KMS-11 (cell line): Measurements from ENCODE around the gene RIMS1.

Experiments used
- H2AFZ ChIP-seq: fragments of 200-600 bp; sonication (generic); 2 replicates; pipeline ENCODE4 v1.6.1; 2016; ENCODE audit warnings: antibody characterized with exemption, mixed run types, low read depth
- H3K27ac ChIP-seq: fragments of 200-600 bp; sonication (generic); 2 replicates; pipeline ENCODE4 v1.6.1; 2016; ENCODE audit warnings: mild to moderate bottlenecking, mixed run types
- H3K27me3 ChIP-seq: fragments of 200-600 bp; sonication (generic); 2 replicates; pipeline ENCODE4 v1.6.1; 2017; ENCODE audit warnings: mild to moderate bottlenecking, low read depth, mixed run types, moderate library complexity; ENCODE audit not compliant: insufficient read depth
- H3K36me3 ChIP-seq: fragments of 200-600 bp; sonication (generic); 2 replicates; pipeline ENCODE4 v1.6.1; 2017; ENCODE audit warnings: mild to moderate bottlenecking, mixed run types; ENCODE audit not compliant: insufficient read depth
- H3K4me1 ChIP-seq: fragments of 200-600 bp; sonication (generic); 2 replicates; pipeline ENCODE4 v1.6.1; 2016; ENCODE audit warnings: mild to moderate bottlenecking, low read depth, mixed run types; ENCODE audit not compliant: poor library complexity, severe bottlenecking
- H3K4me2 ChIP-seq: fragments of 200-600 bp; sonication (generic); 2 replicates; pipeline ENCODE4 v1.7.0; 2016; ENCODE audit warnings: mild to moderate bottlenecking, mixed run types
- H3K4me3 ChIP-seq: fragments of 200-600 bp; sonication (generic); IDR thresholded peaks from 2 replicates; pipeline ENCODE4 v1.6.1; 2017; ENCODE audit warnings: low read depth, low read length, mixed read lengths; ENCODE audit not compliant: insufficient read depth
- H3K79me2 ChIP-seq: fragments of 200-600 bp; sonication (generic); 2 replicates; pipeline ENCODE4 v1.6.1; 2016; ENCODE audit warnings: low read depth, mixed run types; ENCODE audit not compliant: insufficient read depth
- H3K9ac ChIP-seq: fragments of 200-600 bp; sonication (generic); 2 replicates; pipeline ENCODE4 v1.6.1; 2016; ENCODE audit warnings: mild to moderate bottlenecking, mixed run types
- H4K20me1 ChIP-seq: fragments of 200-600 bp; sonication (generic); 2 replicates; pipeline ENCODE4 v1.6.1; 2016; ENCODE audit warnings: mild to moderate bottlenecking, mixed run types; ENCODE audit not compliant: insufficient read depth
- TF ChIP-seq, protein P1 (sequence below): fragments of 200-600 bp; sonication (generic); conservative IDR thresholded peaks from 2 replicates; pipeline ENCODE4 v1.6.1; 2017; ENCODE audit warnings: low read depth, mild to moderate bottlenecking, antibody characterized with exemption, low read length, moderate library complexity, mixed read lengths

The RIMS1 gene

DNA sequence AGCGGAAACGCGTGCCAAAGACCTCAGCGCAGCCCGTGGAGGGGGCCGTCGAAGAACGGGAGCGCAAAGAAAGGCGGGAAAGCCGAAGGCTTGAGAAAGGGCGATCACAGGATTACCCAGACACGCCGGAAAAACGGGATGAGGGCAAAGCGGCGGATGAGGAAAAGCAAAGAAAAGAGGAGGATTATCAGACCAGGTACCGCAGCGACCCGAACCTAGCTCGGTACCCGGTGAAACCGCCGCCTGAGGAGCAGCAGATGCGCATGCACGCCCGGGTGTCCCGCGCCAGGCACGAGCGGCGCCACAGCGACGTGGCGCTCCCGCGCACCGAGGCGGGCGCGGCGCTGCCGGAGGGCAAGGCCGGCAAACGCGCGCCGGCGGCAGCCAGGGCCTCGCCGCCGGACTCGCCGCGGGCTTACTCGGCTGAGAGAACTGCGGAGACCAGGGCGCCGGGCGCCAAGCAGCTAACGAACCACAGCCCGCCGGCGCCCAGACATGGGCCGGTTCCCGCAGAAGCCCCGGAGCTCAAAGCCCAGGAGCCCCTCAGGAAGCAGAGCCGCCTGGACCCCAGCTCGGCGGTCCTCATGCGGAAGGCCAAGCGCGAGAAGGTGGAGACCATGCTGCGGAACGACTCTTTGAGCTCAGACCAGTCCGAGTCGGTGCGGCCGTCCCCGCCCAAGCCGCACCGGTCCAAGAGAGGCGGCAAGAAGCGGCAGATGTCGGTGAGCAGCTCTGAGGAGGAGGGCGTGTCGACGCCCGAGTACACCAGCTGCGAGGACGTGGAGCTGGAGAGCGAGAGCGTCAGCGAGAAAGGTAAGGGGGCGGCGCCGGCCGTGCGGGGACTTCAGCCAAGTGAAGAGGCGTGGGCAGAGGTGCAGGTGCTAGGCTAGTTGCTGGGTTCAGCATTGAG is 296.2 kb downstream of the RIMS1 start:
- Histone ChIP-seq H2AFZ (peak overlapping the region; percentile 92), H3K9ac (peak overlapping the region; percentile 44; the same call in 1 of the 2 replicates), H3K27me3 (no peaks in the 10 kb centered on the region; the same call in 1 of the 2 replicates), H3K27ac (no peak overlapping the region), H3K4me3 (no peak overlapping the region), H3K4me1 (peaks cover 7% of the 10 kb centered on the region), H3K4me2 (peak overlapping the region; percentile 73), H3K36me3 (no peaks in the 10 kb centered on the region), H4K20me1 (no peaks in the 10 kb centered on the region), H3K79me2 (no peaks in the 10 kb centered on the region)
- TF ChIP-seq, protein P1, sequence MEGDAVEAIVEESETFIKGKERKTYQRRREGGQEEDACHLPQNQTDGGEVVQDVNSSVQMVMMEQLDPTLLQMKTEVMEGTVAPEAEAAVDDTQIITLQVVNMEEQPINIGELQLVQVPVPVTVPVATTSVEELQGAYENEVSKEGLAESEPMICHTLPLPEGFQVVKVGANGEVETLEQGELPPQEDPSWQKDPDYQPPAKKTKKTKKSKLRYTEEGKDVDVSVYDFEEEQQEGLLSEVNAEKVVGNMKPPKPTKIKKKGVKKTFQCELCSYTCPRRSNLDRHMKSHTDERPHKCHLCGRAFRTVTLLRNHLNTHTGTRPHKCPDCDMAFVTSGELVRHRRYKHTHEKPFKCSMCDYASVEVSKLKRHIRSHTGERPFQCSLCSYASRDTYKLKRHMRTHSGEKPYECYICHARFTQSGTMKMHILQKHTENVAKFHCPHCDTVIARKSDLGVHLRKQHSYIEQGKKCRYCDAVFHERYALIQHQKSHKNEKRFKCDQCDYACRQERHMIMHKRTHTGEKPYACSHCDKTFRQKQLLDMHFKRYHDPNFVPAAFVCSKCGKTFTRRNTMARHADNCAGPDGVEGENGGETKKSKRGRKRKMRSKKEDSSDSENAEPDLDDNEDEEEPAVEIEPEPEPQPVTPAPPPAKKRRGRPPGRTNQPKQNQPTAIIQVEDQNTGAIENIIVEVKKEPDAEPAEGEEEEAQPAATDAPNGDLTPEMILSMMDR, result no peak

DNA sequence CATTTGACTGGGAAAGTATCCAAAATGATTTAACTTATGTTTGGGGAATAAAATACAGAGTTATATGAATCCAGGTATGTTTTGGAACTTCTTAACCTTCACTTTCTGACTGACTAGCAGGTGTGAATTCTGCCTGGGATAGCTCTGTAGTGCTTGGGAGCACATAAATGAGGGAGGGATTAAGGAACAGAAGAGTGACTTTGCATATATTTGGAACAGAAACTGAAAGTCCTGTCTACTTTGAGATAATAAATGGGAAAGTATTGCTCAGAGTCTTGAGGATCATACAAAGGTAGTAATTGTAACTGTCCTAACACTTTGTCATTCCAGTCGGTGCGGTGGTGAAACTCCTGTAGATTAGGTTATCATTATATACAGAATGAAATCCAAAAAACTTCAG is 317.6 kb downstream of the RIMS1 start:
- TF ChIP-seq, protein P1, result no peak
- no peak overlapping the region for H3K4me3 ChIP-seq
- no peak overlapping the region for H3K27ac ChIP-seq
- H3K27me3 ChIP-seq, result no peaks in the 10 kb centered on the region
- H3K36me3 ChIP-seq, result no peaks in the 10 kb centered on the region
- no peak overlapping the region for H3K4me2 ChIP-seq
- H3K9ac ChIP-seq, result no peak overlapping the region
- H4K20me1 ChIP-seq, result no peaks in the 10 kb centered on the region
- H3K4me1 ChIP-seq, result peaks cover 5% of the 10 kb centered on the region
- no peak overlapping the region for H2AFZ ChIP-seq
- H3K79me2 ChIP-seq, result no peaks in the 10 kb centered on the region

DNA sequence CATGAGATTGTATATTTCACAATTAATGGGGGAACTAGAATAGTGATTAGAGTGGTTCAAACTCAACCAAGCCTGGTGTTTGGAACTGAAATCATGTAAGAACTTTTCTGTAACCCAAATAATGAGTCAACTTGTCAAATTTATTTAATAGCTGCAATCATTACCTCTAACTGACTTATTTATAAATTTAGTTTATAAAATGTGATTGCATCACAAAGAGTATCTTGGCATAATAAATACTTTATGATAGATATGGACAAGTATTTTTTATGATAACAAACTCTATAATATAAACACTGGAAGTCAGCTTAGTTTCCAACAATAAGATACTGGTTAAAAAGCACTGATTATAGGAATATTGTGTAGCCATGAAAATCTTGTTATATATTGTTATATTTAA is 319.1 kb downstream of the RIMS1 start:
- peaks cover 5% of the 10 kb centered on the region for H3K4me1 ChIP-seq
- TF ChIP-seq, protein P1, result no peak
- H3K27ac ChIP-seq, result no peak overlapping the region
- H3K79me2 ChIP-seq, result no peaks in the 10 kb centered on the region
- no peaks in the 10 kb centered on the region for H3K36me3 ChIP-seq
- no peak overlapping the region for H3K4me3 ChIP-seq
- H3K27me3 ChIP-seq, result no peaks in the 10 kb centered on the region
- H2AFZ ChIP-seq, result no peak overlapping the region
- no peaks in the 10 kb centered on the region for H4K20me1 ChIP-seq
- H3K9ac ChIP-seq, result no peak overlapping the region
- no peak overlapping the region for H3K4me2 ChIP-seq

DNA sequence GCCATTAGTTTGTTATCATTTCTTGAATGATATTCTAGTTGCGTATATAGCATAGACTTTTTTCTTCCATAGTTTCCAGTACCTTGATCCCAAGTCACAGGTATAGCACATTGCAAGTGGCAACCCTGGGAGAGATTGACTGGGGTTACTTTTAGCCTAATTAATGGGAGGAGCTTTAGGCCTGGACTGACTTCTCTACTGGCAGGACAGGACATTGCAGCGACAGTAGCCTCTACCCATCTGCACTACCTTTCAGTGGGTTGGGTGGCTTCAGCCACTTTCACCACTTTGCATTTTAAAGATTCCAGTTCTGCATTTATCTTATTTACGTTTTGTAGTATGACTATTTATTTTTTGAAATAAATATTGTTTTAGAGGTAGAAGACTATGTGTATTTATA is 320.3 kb downstream of the RIMS1 start:
- Histone ChIP-seq H2AFZ (no peak overlapping the region), H3K4me2 (no peak overlapping the region), H3K36me3 (no peaks in the 10 kb centered on the region), H4K20me1 (no peaks in the 10 kb centered on the region), H3K9ac (no peak overlapping the region), H3K79me2 (no peaks in the 10 kb centered on the region), H3K27ac (no peak overlapping the region), H3K4me3 (no peak overlapping the region), H3K4me1 (peaks cover 5% of the 10 kb centered on the region), H3K27me3 (no peaks in the 10 kb centered on the region)
- TF ChIP-seq, protein P1, result no peak
